Ovary (tissue), 3 donors: ENCODE data around the gene RPRD1B.

Experiments
- CTCF ChIP-seq, 3 donors: fragments of 450-650 bp in 2 of 3; fragments of 200-600 bp in 1 of 3; IDR thresholded peaks; one replicate each; pipeline versions ENCODE4 v1.5.1 to v1.8.0; 2016 to 2022; ENCODE audit warnings: antibody characterized with exemption in 3 of 3, mild to moderate bottlenecking in 1 of 3
- POLR2A ChIP-seq: fragments of 450-650 bp; IDR thresholded peaks from one replicate; pipeline ENCODE4 v1.6.1; 2017; ENCODE audit warnings: antibody characterized with exemption, mild to moderate bottlenecking, moderate library complexity
- donor health status: DM: no; HTN: no; CAD: no.

- TF ChIP-seq CTCF (IDR thresholded peaks at IDR 0.05) (no peak), POLR2A (no peak)
Measured at GRCh38 chr20:38120625-38120988, 87.1 kb downstream of the RPRD1B start.
